A549 treated with RU486 at 1 μM for 4 hours (cell line): Measurements from ENCODE around the gene EDN3. TPM values are rescaled to one million over a fixed set of nuclear protein-coding genes. Genes with fewer than 3 reads are reported as not detected.

Experiments
- total RNA-seq: library from RNA; stranded (reverse); fragments of 200-300 nt; extraction: Qiagen RNA extraction; gene quantifications from 5 replicates; pipeline ENCODE4 v1.2.3, GENCODE V29; 2022; ENCODE audit warnings: low read depth

EDN3 gene, protein sequence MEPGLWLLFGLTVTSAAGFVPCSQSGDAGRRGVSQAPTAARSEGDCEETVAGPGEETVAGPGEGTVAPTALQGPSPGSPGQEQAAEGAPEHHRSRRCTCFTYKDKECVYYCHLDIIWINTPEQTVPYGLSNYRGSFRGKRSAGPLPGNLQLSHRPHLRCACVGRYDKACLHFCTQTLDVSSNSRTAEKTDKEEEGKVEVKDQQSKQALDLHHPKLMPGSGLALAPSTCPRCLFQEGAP
- total RNA-seq, result 0.10 to 0.30 TPM (median 0.17 TPM) in 5 replicates

DNA sequence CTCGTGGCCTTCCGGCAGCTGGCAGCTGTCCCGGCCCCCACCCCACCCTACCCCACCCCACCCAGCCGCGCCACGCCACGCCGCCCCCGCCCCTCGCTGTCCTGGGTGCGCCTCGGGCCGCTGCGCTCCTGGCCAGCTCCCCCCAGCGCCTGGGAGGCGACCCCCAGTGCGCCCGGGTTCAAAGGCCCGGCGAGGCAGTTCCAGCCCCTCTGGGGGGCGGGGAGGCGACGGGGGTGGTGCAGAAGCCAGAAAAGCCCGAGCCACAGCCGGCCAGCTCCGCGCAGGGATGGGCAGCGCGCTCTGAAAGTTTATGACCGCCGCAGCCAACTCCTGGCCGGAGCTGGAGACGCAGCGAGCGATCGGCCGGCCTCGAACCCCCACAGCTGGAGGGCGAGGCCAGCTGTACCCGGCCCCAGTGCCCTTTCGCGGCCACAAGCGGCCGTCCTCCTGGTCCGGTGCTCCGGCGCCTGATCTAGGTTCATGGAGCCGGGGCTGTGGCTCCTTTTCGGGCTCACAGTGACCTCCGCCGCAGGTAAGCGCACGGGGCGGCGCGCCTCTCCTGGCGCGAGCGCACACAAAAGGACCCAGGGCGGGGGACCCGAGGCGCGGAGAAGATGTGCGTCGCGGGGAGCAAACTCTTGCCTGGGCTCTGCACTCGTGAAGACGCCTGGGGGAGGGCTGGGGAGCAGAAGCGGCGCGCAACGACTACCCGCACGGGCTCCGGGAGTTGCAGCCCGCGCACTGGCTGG lies at the start of gene EDN3:
TSS of gene EDN3 (plus strand) at position 279 of the 749 bp plus-strand sequence. CDS start at position 481, 202 bp downstream.

Other genes starting within 250 kb of the EDN3 start
- not detected in 5 replicates for gene ZNF831, start 136.8 kb upstream of the EDN3 start, total RNA-seq